Subcutaneous adipose tissue (tissue), 4 donors: ENCODE measurements around the gene BLTP2. TPM values are rescaled to one million over a fixed set of nuclear protein-coding genes. Genes with fewer than 3 reads are reported as not detected.

Experiments
- CTCF ChIP-seq: fragments of 450-650 bp; IDR thresholded peaks from one replicate; pipeline ENCODE4 v1.5.1; 2016; ENCODE audit warnings: low read depth, mild to moderate bottlenecking, control low read depth, antibody characterized with exemption, moderate library complexity
- total RNA-seq, 4 donors: library from RNA; depleted of rRNA; stranded (reverse); fragments of >200 nt; gene quantifications; one replicate each; pipeline ENCODE4 v1.1.0, GENCODE V29; 2016

BLTP2 gene
- total RNA-seq, 4 donors from 2014 or later: 90.7 to 148 (median 116) TPM

GRCh38 chr17:28641579-28641978 lies 3.4 kb downstream of the BLTP2 start:
- no peak for TF ChIP-seq CTCF

- no peak for TF ChIP-seq CTCF
Observed at GRCh38 chr17:28635506-28635905, 9.5 kb downstream of the BLTP2 start.

GRCh38 chr17:28634206-28634865 lies 10.6 kb downstream of the BLTP2 start:
- no peak for TF ChIP-seq CTCF

- no peak for TF ChIP-seq CTCF
Observed at GRCh38 chr17:28626818-28627217, 18.1 kb downstream of the BLTP2 start.

- no peak for TF ChIP-seq CTCF
Observed at GRCh38 chr17:28624148-28624547, 20.8 kb downstream of the BLTP2 start.

GRCh38 chr17:28623696-28624095 lies 21.3 kb downstream of the BLTP2 start:
- TF ChIP-seq CTCF: no peak

GRCh38 chr17:28622186-28622585 lies 22.8 kb downstream of the BLTP2 start:
- TF ChIP-seq CTCF: no peak
